ENCODE results near the gene SPATA32. TPM values are rescaled to one million over a fixed set of nuclear protein-coding genes. Genes with fewer than 3 reads are reported as not detected.
A peak's percentile ranks its signal among the peaks of the same experiment; 100 is the strongest.

Gene SPATA32
- total RNA-seq, 1 donor from 2014 or later: 0.24 TPM

- H3K36me3 Mint-ChIP-seq (ENCODE audit: insufficient read depth): no peaks in the 10 kb centered on the region
- peak; percentile 86 for DNase-seq (ENCODE audit: low spot score, unreplicated experiment)
- H3K27ac Mint-ChIP-seq: peak overlapping the region; percentile 33
- no peaks in the 10 kb centered on the region for H3K9me3 Mint-ChIP-seq (ENCODE audit: low read depth)
- peak overlapping the region; percentile 24 for H3K4me3 Mint-ChIP-seq (ENCODE audit: low read depth)
- H3K4me1 Mint-ChIP-seq (ENCODE audit: low read depth): no peaks in the 10 kb centered on the region
- TF ChIP-seq CTCF (IDR thresholded peaks at IDR 0.05; ENCODE audit: unreplicated experiment): peak; percentile 94
- H3K27me3 Mint-ChIP-seq: peaks cover 54% of the 10 kb centered on the region
Measured at GRCh38 chr17:45218895-45219661, 42.8 kb downstream of the SPATA32 start.

Other genes with a start within 250 kb of the SPATA32 start
- 65.0 and 68.1 TPM in 2 replicates for gene DCAKD, start 210.5 kb downstream of the SPATA32 start, total RNA-seq
- 97.4 and 98.7 TPM in 2 replicates for gene NMT1, start 200.8 kb downstream of the SPATA32 start, total RNA-seq
- gene PLCD3, start 129.6 kb downstream of the SPATA32 start, total RNA-seq: 23.4 and 26.7 TPM in 2 replicates
- 14.1 and 15.7 TPM in 2 replicates for gene ACBD4, start 126.4 kb downstream of the SPATA32 start, total RNA-seq
- 32.9 and 33.3 TPM in 2 replicates for gene HEXIM1, start 113.6 kb downstream of the SPATA32 start, total RNA-seq
- gene HEXIM2, start 100.2 kb downstream of the SPATA32 start, total RNA-seq: 9.3 and 11.9 TPM in 2 replicates
- 3.2 and 3.3 TPM in 2 replicates for gene FMNL1, start 40.2 kb downstream of the SPATA32 start, total RNA-seq
- 7.8 and 8.7 TPM in 2 replicates for gene MAP3K14, start 54.9 kb upstream of the SPATA32 start, total RNA-seq
- 7.6 and 12.7 TPM in 2 replicates for gene ARHGAP27, start 170.8 kb upstream of the SPATA32 start, total RNA-seq
- 30.1 and 34.5 TPM in 2 replicates for gene PLEKHM1, start 228.6 kb upstream of the SPATA32 start, total RNA-seq

Measured in progenitor cell of endocrine pancreas (in vitro differentiated cells).